HCT116 (cell line): ENCODE data around the gene OBSCN. TPM values are rescaled to one million over a fixed set of nuclear protein-coding genes. Genes with fewer than 3 reads are reported as not detected.

Experiments used
- ATAC-seq: fragments of 200-7000 bp; cut with Tn5 transposase; 2 replicates; pipeline ENCODE4 v1.9.1; 2020; ENCODE audit warnings: mild to moderate bottlenecking, moderate library complexity
- BruUV-seq: library from RNA; stranded (reverse); fragments of 400-500 nt; replicated peaks from 2 replicates; lab custom pipeline; 2021; lab: Mats Ljungman, UMichigan
- CTCF ChIA-PET: fragments of 300-600 bp; sonication (Branson Sonifier 250); formaldehyde crosslinking; loops from one replicate; lab custom pipeline; 2021; ENCODE audit warnings: antibody characterized with exemption; lab: Charles Lee
- POLR2A ChIA-PET: fragments of 300-600, 350-600 bp; sonication (Branson Sonifier 250); formaldehyde crosslinking; loops from one replicate; lab custom pipeline; 2021; ENCODE audit warnings: antibody characterized with exemption; lab: Charles Lee
- RAD21 ChIA-PET, 2 experiments: fragments of 300-600 bp; sonication (Branson Sonifier 250); formaldehyde crosslinking; loops; one replicate each; lab custom pipeline; 2023; ENCODE audit warnings: low total read pairs in 2 of 2; ENCODE audit not compliant: uncharacterized antibody in 2 of 2, unreplicated experiment in 2 of 2, low non-redundant PET in 1 of 2; lab: Charles Lee
- DNase-seq: peaks from one replicate; pipeline ENCODE4 v3.0.0-alpha.2; 2010; ENCODE audit warnings: low read depth, low spot score
- H2AFZ ChIP-seq: fragments of 200-600 bp; shearing (Covaris generic), sonication (generic); 2 replicates; pipeline ENCODE4 v1.6.1; 2017; ENCODE audit warnings: low read depth, mixed run types, mixed read lengths, antibody characterized with exemption, low read length; ENCODE audit not compliant: poor library complexity, severe bottlenecking
- H3K27ac ChIP-seq: 2 replicates; pipeline ENCODE4 v1.5.1; 2012; ENCODE audit warnings: low read depth, low read length
- H3K27me3 ChIP-seq: fragments of 200-600 bp; sonication (generic); 2 replicates; pipeline ENCODE4 v1.6.1; 2016; ENCODE audit warnings: mixed run types, low read length, mixed read lengths; ENCODE audit not compliant: insufficient read depth
- H3K36me3 ChIP-seq, 2 experiments: fragments of 200-500 bp in 1 of 2; fragments of 200-600 bp in 1 of 2; sonication (Bioruptor generic) in 1 of 2; sonication (generic) in 1 of 2; 2 replicates each; pipeline versions ENCODE4 v1.5.1 to v1.6.1; 2014 to 2016; ENCODE audit warnings: low read length in 2 of 2, inconsistent platforms in 1 of 2, mixed read lengths in 1 of 2, mixed run types in 1 of 2; ENCODE audit not compliant: insufficient read depth in 2 of 2, control insufficient read depth in 1 of 2
- H3K4me1 ChIP-seq, 2 experiments: fragments of 200-600 bp in 1 of 2; sonication (generic) in 1 of 2; 2 replicates each; pipeline versions ENCODE4 v1.5.1 to v1.6.1; 2012 to 2017; ENCODE audit warnings: low read length in 2 of 2, inconsistent platforms in 1 of 2, mild to moderate bottlenecking in 1 of 2, mixed read lengths in 1 of 2, mixed run types in 1 of 2, moderate library complexity in 1 of 2; ENCODE audit not compliant: insufficient read depth in 2 of 2, control insufficient read depth in 1 of 2
- H3K4me2 ChIP-seq: fragments of 200-600 bp; sonication (generic); 2 replicates; pipeline ENCODE4 v1.6.1; 2017; ENCODE audit warnings: mixed run types, low read length, mixed read lengths
- H3K4me3 ChIP-seq, 2 experiments: fragments of 200-600 bp in 1 of 2; sonication (generic) in 1 of 2; replicated peaks in 1 of 2; 2 replicates each; pipeline ENCODE4 v1.5.1; 2011 to 2016; ENCODE audit warnings: low read length in 2 of 2, control low read depth in 1 of 2, low read depth in 1 of 2, mild to moderate bottlenecking in 1 of 2, mixed read lengths in 1 of 2, mixed run types in 1 of 2
- H3K79me2 ChIP-seq: fragments of 200-600 bp; sonication (generic); 2 replicates; pipeline ENCODE4 v1.6.1; 2017; ENCODE audit warnings: mild to moderate bottlenecking, mixed run types, low read length, moderate library complexity, mixed read lengths; ENCODE audit not compliant: insufficient read depth
- H3K9ac ChIP-seq: fragments of 200-600 bp; sonication (generic); 2 replicates; pipeline ENCODE4 v1.6.1; 2016; ENCODE audit warnings: low read length, mixed read lengths
- H3K9me2 ChIP-seq: fragments of 200-600 bp; sonication (generic), shearing (Covaris generic); 2 replicates; pipeline ENCODE4 v1.6.1; 2017; ENCODE audit warnings: mixed run types, mild to moderate bottlenecking, moderate library complexity; ENCODE audit not compliant: insufficient read depth
- H3K9me3 ChIP-seq, 2 experiments: fragments of 200-500 bp in 1 of 2; fragments of 200-600 bp in 1 of 2; sonication (Bioruptor generic) in 1 of 2; sonication (generic) in 1 of 2; 2 replicates each; pipeline ENCODE4 v1.6.1; 2014 to 2017; ENCODE audit warnings: low read length in 2 of 2, mixed read lengths in 2 of 2, inconsistent platforms in 1 of 2, low read depth in 1 of 2, mild to moderate bottlenecking in 1 of 2, mixed run types in 1 of 2, moderate library complexity in 1 of 2; ENCODE audit not compliant: control insufficient read depth in 1 of 2, insufficient read depth in 1 of 2
- H4K20me1 ChIP-seq: fragments of 200-600 bp; sonication (generic), shearing (Covaris generic); 2 replicates; pipeline ENCODE4 v1.6.1; 2017; ENCODE audit warnings: mixed run types, mild to moderate bottlenecking, moderate library complexity; ENCODE audit not compliant: insufficient read depth
- ATF3 ChIP-seq: IDR thresholded peaks from 2 replicates; pipeline ENCODE4 v1.6.1; 2012
- CBX3 ChIP-seq: IDR thresholded peaks from 2 replicates; pipeline ENCODE4 v1.6.1; 2012; ENCODE audit warnings: low read depth
- CEBPB ChIP-seq: IDR thresholded peaks from 2 replicates; pipeline ENCODE4 v1.6.1; 2012; ENCODE audit warnings: low read depth
- EGR1 ChIP-seq: IDR thresholded peaks from 2 replicates; pipeline ENCODE4 v1.6.1; 2012; ENCODE audit warnings: low read depth
- ELF1 ChIP-seq: IDR thresholded peaks from 2 replicates; pipeline ENCODE4 v1.6.1; 2012; ENCODE audit warnings: low read depth, borderline replicate concordance
- FOSL1 ChIP-seq: IDR thresholded peaks from 2 replicates; pipeline ENCODE4 v1.6.1; 2012; ENCODE audit warnings: low read depth
- RAD21 ChIP-seq: IDR thresholded peaks from 2 replicates; pipeline ENCODE4 v1.6.1; 2012; ENCODE audit warnings: low read depth, mild to moderate bottlenecking
- REST ChIP-seq: IDR thresholded peaks from 2 replicates; pipeline ENCODE4 v1.6.1; 2012; ENCODE audit warnings: low read depth
- SIN3A ChIP-seq: IDR thresholded peaks from 2 replicates; pipeline ENCODE4 v1.6.1; 2012; ENCODE audit warnings: low read depth
- SRF ChIP-seq: IDR thresholded peaks from 2 replicates; pipeline ENCODE4 v1.6.1; 2012; ENCODE audit warnings: low read depth
- intact Hi-C: fragments of 100-400 bp; cut with micrococcal nuclease; formaldehyde crosslinking; loops from 2 replicates; pipeline ENCODE4 v1.10.0; 2022
- total RNA-seq: library from RNA; stranded (reverse); gene quantifications from one replicate; pipeline ENCODE4 v1.2.1, GENCODE V29; 2021; ENCODE audit not compliant: unreplicated experiment

OBSCN gene
- total RNA-seq, 1 experiment from 2014 or later, result 16.6 TPM

- no peak overlapping the region for H3K9ac ChIP-seq
- ChIA-PET POLR2A (no interaction called here), RAD21 (no interaction called here)
- H3K27ac ChIP-seq, result no peak overlapping the region
- intact Hi-C loops, result no loop called here
- no peak overlapping the region for H2AFZ ChIP-seq
- ATAC-seq (no peak), DNase-seq (no peak)
- no peak overlapping the region for H3K4me2 ChIP-seq
- H3K4me1 ChIP-seq, result peaks cover 5 to 33% of the 10 kb centered on the region in 2 experiments
- no peak overlapping the region for H3K4me3 ChIP-seq
- H3K27me3 ChIP-seq, result no peaks in the 10 kb centered on the region
- no TSS peak for BruUV-seq
- no peaks in the 10 kb centered on the region for H3K36me3 ChIP-seq
- H3K79me2 ChIP-seq, result no peaks in the 10 kb centered on the region
- no peaks in the 10 kb centered on the region for H4K20me1 ChIP-seq
- no peaks in the 10 kb centered on the region for H3K9me3 ChIP-seq
- no peak for TF ChIP-seq CEBPB
- no peak for TF ChIP-seq ELF1
- no peak for TF ChIP-seq SRF
- no peak for TF ChIP-seq REST
- TF ChIP-seq CBX3, result no peak
- no peak for TF ChIP-seq EGR1
- no peak for TF ChIP-seq RAD21
- TF ChIP-seq ATF3, result no peak
- no peak for TF ChIP-seq FOSL1
- no peak for TF ChIP-seq SIN3A
- TF ChIP-seq, all 23 proteins: peak for 0
- CTCF ChIA-PET, result no interaction called here
- no peaks in the 10 kb centered on the region for H3K9me2 ChIP-seq
Measured at GRCh38 chr1:228376262-228376628, 168.4 kb downstream of the OBSCN start.
